Measurements from ENCODE around the gene CEACAM19. TPM values are rescaled to one million over a fixed set of nuclear protein-coding genes. Genes with fewer than 3 reads are reported as not detected.
A peak's percentile ranks its signal among the peaks of the same experiment; 100 is the strongest.

CEACAM19 gene
- total and polyA plus RNA-seq, 9 of the 15 experiments (the other 6 are each of a cell fraction or from before 2014, with no cell fraction given) = 0.15 to 0.30 (median 0.23) TPM; not detected in 5

DNA sequence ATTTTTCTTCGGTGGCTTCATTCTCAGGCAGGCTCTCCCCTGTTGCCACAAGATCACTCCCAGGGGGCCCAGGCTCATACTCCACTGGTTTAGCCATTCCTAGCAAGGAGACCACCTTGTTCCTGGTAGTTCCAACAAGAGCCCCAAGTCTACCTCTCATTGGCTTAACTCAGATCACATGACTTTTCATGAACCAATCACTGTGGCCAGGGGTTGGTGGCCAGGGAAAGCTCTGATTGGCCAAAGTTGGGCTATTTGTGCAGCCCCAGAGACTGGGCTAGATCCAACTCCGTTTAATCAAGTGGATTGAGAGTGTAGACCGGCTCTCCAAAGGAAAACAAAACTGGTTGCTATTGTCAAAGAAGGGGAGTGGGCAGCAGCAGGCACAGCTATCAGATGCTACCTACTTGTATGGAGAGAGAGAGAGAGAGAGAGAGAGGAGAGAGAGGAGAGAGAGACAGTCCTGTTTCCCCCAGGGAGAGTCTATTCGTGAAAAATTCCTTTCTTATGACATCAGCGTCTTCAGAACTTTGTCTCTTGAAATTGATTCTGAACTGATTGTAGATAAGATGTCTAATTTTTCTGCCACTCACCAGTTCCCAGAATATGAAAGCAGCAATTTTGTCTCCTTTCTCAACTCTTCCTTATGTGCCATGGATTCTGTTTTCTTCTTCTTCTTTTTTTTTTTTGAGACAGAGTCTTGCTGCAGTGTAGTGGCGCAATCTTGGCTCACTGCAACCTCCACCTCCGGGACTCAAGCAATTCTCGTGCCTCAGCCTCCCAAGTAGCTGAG is 5.9 kb downstream of the CEACAM19 start (continued):
- no peak for TF ChIP-seq ZNF740 (CRISPR knock-in tag; IDR thresholded peaks at IDR 0.05)
- TF ChIP-seq ZNF740 (tag; IDR thresholded peaks at IDR 0.05) = no peak
- TF ChIP-seq, protein P1, sequence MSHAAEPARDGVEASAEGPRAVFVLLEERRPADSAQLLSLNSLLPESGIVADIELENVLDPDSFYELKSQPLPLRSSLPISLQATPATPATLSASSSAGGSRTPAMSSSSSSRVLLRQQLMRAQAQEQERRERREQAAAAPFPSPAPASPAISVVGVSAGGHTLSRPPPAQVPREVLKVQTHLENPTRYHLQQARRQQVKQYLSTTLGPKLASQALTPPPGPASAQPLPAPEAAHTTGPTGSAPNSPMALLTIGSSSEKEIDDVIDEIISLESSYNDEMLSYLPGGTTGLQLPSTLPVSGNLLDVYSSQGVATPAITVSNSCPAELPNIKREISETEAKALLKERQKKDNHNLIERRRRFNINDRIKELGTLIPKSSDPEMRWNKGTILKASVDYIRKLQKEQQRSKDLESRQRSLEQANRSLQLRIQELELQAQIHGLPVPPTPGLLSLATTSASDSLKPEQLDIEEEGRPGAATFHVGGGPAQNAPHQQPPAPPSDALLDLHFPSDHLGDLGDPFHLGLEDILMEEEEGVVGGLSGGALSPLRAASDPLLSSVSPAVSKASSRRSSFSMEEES (CRISPR knock-in tag; IDR thresholded peaks at IDR 0.05) = peak; percentile 95
- TF ChIP-seq CEBPG (CRISPR knock-in tag; IDR thresholded peaks at IDR 0.05) = peak; percentile 22; the same call in 1 of the 2 replicates
- TF ChIP-seq CEBPG (tag; conservative IDR thresholded peaks at IDR 0.05 in 1 of 2, IDR thresholded peaks at IDR 0.05 in 1 of 2) = peak; percentile 65 to 72; a peak in 3 of 4 replicates
- TF ChIP-seq CXXC5 (CRISPR knock-in tag; IDR thresholded peaks at IDR 0.05) = 0 out of 2 replicates have a peak, but pooled peaks have one; percentile 32
- TF ChIP-seq, protein P2, sequence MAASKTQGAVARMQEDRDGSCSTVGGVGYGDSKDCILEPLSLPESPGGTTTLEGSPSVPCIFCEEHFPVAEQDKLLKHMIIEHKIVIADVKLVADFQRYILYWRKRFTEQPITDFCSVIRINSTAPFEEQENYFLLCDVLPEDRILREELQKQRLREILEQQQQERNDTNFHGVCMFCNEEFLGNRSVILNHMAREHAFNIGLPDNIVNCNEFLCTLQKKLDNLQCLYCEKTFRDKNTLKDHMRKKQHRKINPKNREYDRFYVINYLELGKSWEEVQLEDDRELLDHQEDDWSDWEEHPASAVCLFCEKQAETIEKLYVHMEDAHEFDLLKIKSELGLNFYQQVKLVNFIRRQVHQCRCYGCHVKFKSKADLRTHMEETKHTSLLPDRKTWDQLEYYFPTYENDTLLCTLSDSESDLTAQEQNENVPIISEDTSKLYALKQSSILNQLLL (CRISPR knock-in tag; IDR thresholded peaks at IDR 0.05; ENCODE audit: borderline replicate concordance) = no peak
- TF ChIP-seq CREB5 (CRISPR knock-in tag; IDR thresholded peaks at IDR 0.05) = no peak
- TF ChIP-seq SMARCA4 (IDR thresholded peaks at IDR 0.05) = peak; percentile 69; the same call in 1 of the 2 replicates
- no peak for TF ChIP-seq MAZ (CRISPR knock-in tag; conservative IDR thresholded peaks at IDR 0.05 in 1 of 2, IDR thresholded peaks at IDR 0.05 in 1 of 2)
- peak; percentile 57; the same call in 1 of the 2 replicates for TF ChIP-seq ZNF766 (CRISPR knock-in tag; conservative IDR thresholded peaks at IDR 0.05)
- no peak for TF ChIP-seq MYC (IDR thresholded peaks at IDR 0.05; ENCODE audit: low read depth, low read length)
- TF ChIP-seq MYC (CRISPR knock-in tag; IDR thresholded peaks at IDR 0.05; ENCODE audit: borderline replicate concordance, low read depth) = no peak
- TF ChIP-seq CREB3 (tag; conservative IDR thresholded peaks at IDR 0.05; ENCODE audit: low read depth) = no peak
- TF ChIP-seq ZNF232 (CRISPR knock-in tag; IDR thresholded peaks at IDR 0.05) = no peak
- no peak for TF ChIP-seq ZBTB1 (CRISPR knock-in tag; IDR thresholded peaks at IDR 0.05; ENCODE audit: borderline replicate concordance, low read depth)
- 0 out of 2 replicates have a peak, but pooled peaks have one; percentile 13 for TF ChIP-seq JUN (IDR thresholded peaks at IDR 0.05; ENCODE audit: borderline replicate concordance, low read depth, low read length)
- TF ChIP-seq JUN (CRISPR knock-in tag; IDR thresholded peaks at IDR 0.05; ENCODE audit: borderline replicate concordance) = no peak
- no peak for TF ChIP-seq CGGBP1 (CRISPR knock-in tag; IDR thresholded peaks at IDR 0.05)
- TF ChIP-seq ZNF444 (CRISPR knock-in tag; IDR thresholded peaks at IDR 0.05) = no peak
